COLO668 (cell line): ENCODE measurements around the gene HOXA3.

Experiments used
- DNase-seq: peaks from one replicate; lab custom pipeline; 2025; ENCODE audit not compliant: unreplicated experiment; lab: John Stamatoyannopoulos, UW

Gene HOXA3

GRCh38 chr7:27095050-27095896 is 57.1 kb downstream of the HOXA3 start:
- DNase-seq, result no peak

GRCh38 chr7:27094304-27095049 is 57.9 kb downstream of the HOXA3 start:
- DNase-seq, result no peak

GRCh38 chr7:27093184-27093895 is 59.0 kb downstream of the HOXA3 start:
- no peak for DNase-seq

- DNase-seq, result no peak
Observed at GRCh38 chr7:27092819-27093110, 59.6 kb downstream of the HOXA3 start.

- DNase-seq, result no peak
Observed at GRCh38 chr7:27091941-27092818, 60.2 kb downstream of the HOXA3 start.

GRCh38 chr7:27091105-27091504 is 61.3 kb downstream of the HOXA3 start:
- no peak for DNase-seq

- no peak for DNase-seq
Observed at GRCh38 chr7:27088002-27088922, 64.1 kb downstream of the HOXA3 start.

GRCh38 chr7:27083646-27084045 is 68.7 kb downstream of the HOXA3 start:
- DNase-seq, result no peak

GRCh38 chr7:27082171-27082570 is 70.2 kb downstream of the HOXA3 start:
- DNase-seq, result no peak

GRCh38 chr7:27080844-27081436 is 71.4 kb downstream of the HOXA3 start:
- DNase-seq, result no peak

GRCh38 chr7:27079234-27079975 is 73.0 kb downstream of the HOXA3 start:
- no peak for DNase-seq

GRCh38 chr7:27078616-27079233 is 73.7 kb downstream of the HOXA3 start:
- no peak for DNase-seq

GRCh38 chr7:27073076-27073475 is 79.3 kb downstream of the HOXA3 start:
- no peak for DNase-seq

- no peak for DNase-seq
Observed at GRCh38 chr7:27071622-27072390, 80.6 kb downstream of the HOXA3 start.

GRCh38 chr7:27068259-27068658 is 84.1 kb downstream of the HOXA3 start:
- no peak for DNase-seq

- DNase-seq, result no peak
Observed at GRCh38 chr7:27066148-27066547, 86.2 kb downstream of the HOXA3 start.

- DNase-seq, result no peak
Observed at GRCh38 chr7:27065709-27066108, 86.7 kb downstream of the HOXA3 start.

GRCh38 chr7:27064661-27065060 is 87.7 kb downstream of the HOXA3 start:
- no peak for DNase-seq
